Activated CD8-positive, alpha-beta memory T cell treated with anti-CD3 and anti-CD28 coated beads for 36 hours (primary cell): ENCODE data around the gene TMEM185B. TPM values are rescaled to one million over a fixed set of nuclear protein-coding genes. Genes with fewer than 3 reads are reported as not detected.
"Not testable (repeated sequence)": the region's sequence is repeated elsewhere in the genome, so short reads cannot be mapped to it uniquely, and the experiment has no call there.

Experiments
- CTCF ChIA-PET: fragments of 350-600 bp; sonication (Branson Sonifier 250); formaldehyde crosslinking; loops from one replicate; lab custom pipeline; 2021; ENCODE audit warnings: antibody characterized with exemption; lab: Charles Lee
- POLR2A ChIA-PET: fragments of 350-600 bp; sonication (Branson Sonifier 250); formaldehyde crosslinking; loops from one replicate; lab custom pipeline; 2021; ENCODE audit warnings: antibody characterized with exemption; lab: Charles Lee
- total RNA-seq, 2 experiments: library from RNA; stranded (reverse); gene quantifications; one replicate each; pipeline ENCODE4 v1.2.3, GENCODE V29; 2021

TMEM185B gene
- total RNA-seq, 2 experiments from 2014 or later, result 30.2 to 32.0 TPM

GRCh38 chr2:120237491-120237902, 14.3 kb upstream of the TMEM185B start:
- CTCF ChIA-PET, result no interaction called here
- POLR2A ChIA-PET, result no interaction called here

DNA sequence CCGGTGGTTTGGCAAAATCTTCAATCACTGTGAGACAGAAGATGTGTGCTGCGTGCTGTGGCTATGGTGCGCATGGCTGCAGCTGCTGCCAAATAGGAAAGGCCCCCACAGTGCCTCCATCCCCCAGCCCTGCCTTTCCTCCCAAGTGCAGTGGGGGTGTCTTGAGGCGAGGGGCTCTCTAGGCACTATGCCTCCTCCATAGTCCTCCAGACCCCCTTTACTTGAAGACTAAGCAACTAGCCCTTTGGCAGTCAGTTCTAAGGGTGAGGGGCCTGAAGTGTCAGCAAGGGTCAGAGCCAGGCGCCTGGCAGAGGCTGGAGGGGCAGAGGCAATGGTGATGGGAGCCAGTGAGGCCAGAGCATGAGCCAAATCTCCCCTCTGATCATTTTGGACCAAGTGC, 13.6 kb upstream of the TMEM185B start:
- ChIA-PET POLR2A (no interaction called here), CTCF (no interaction called here)

- CTCF ChIA-PET, result no interaction called here
Measured at GRCh38 chr2:120236316-120236715, 13.1 kb upstream of the TMEM185B start.

GRCh38 chr2:120235681-120236080, 12.5 kb upstream of the TMEM185B start:
- ChIA-PET POLR2A (no interaction called here), CTCF (no interaction called here)

More at GRCh38 chr2:120236316-120236715, 13.1 kb upstream of the TMEM185B start:
- POLR2A ChIA-PET, result no interaction called here

DNA sequence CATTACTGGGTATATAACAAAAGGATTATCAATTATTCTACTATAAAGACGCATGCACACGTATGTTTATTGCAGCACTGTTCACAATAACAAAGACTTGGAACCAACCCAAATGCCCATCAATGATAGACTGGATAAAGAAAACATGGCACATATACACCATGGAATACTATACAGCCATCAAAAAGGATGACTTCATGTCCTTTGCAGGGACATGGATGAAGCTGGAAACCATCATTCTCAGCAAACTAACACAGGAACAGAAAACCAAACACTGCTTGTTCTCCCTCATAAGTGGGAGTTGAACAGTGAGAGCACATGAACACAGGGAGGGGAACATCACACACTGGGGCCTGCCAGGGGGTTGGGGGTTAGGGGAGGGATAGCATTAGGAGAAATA, 12.0 kb upstream of the TMEM185B start:
- POLR2A ChIA-PET, CTCF ChIA-PET: not testable (repeated sequence)

GRCh38 chr2:120233292-120233691, 10.1 kb upstream of the TMEM185B start:
- CTCF ChIA-PET, result interaction anchor here (1.0 to 1.6 kb wide), 2 partner anchors 19 to 76 kb away, joined by 3 to 8 read pairs; partner anchors contain the start of gene RALB
- POLR2A ChIA-PET, result interaction anchor here (1.7 kb wide), 1 partner anchor 10 kb away, joined by 11 read pairs; the partner anchor contains the start of gene TMEM185B

GRCh38 chr2:120231974-120232635, 8.9 kb upstream of the TMEM185B start:
- ChIA-PET POLR2A (interaction anchor here (0.7 to 2.3 kb wide), 5 partner anchors 9 to 472 kb away, joined by 4 to 11 read pairs (median 8); partner anchors contain the start of genes PTPN4, RALB and TMEM185B), CTCF (interaction anchor here (1.0 to 2.1 kb wide), 6 partner anchors 20 to 83 kb away, joined by 3 to 10 read pairs (median 4); partner anchors contain the start of gene RALB)

DNA sequence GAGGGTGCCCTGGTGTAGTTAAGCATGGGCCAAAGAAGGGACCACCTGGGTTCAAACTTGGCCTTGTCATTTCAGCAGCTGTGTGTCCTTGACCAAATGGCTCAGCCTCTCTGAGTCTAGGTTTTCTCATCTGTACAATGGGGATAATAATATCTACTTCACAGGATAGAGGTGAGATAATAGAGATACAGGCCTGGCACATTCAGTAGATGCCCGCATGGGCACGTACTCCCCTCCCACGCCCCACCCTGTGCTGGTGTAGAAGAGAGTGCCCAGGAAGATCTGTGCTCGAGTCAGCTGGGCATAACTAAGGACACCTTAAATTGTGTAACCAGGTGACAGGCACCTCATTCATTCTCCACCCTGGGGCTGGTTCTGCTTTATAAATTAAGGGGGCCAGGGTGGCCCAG, 8.4 kb upstream of the TMEM185B start:
- ChIA-PET CTCF (interaction anchor here (1.1 to 2.1 kb wide), 4 partner anchors 21 to 83 kb away, joined by 3 to 10 read pairs (median 4); partner anchors contain the start of gene RALB), POLR2A (interaction anchor here (0.7 to 2.3 kb wide), 4 partner anchors 8 to 472 kb away, joined by 5 to 11 read pairs (median 9); partner anchors contain the start of genes PTPN4, RALB and TMEM185B)

GRCh38 chr2:120230515-120231471, 7.6 kb upstream of the TMEM185B start:
- POLR2A ChIA-PET, result interaction anchor here (0.7 to 2.3 kb wide), 2 partner anchors 55 to 471 kb away, joined by 5 to 10 read pairs; partner anchors contain the start of gene PTPN4
- CTCF ChIA-PET, result interaction anchor here (1.1 to 2.1 kb wide), 4 partner anchors 22 to 84 kb away, joined by 3 to 10 read pairs (median 4); partner anchors contain the start of gene RALB

DNA sequence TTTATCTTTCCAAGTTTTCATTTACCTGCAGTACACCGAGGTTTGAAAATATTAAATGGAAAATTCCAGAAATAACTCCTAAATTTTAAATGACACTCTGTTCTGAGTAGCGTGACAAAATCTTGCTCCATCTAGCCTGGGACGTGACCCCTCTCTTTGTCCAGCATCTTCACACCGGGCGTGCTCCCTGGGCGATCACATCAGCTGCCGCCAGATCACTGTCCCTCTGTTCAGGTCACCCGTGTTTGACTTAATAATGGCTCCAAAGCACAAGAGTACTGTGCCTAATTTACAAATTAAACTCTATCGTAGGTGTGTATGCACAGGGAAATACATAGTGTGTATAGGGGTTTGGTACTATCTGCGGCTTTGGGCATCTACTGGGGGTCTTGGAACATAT, 6.1 kb upstream of the TMEM185B start:
- CTCF ChIA-PET, result interaction anchor here (0.7 to 1.5 kb wide), 2 partner anchors 23 to 84 kb away, joined by 3 to 4 read pairs; partner anchors contain the start of gene RALB
- POLR2A ChIA-PET, result interaction anchor here (0.7 kb wide), 1 partner anchor 10 kb away, joined by 4 read pairs; no protein-coding TSS in a partner anchor

GRCh38 chr2:120228503-120228902, 5.3 kb upstream of the TMEM185B start:
- ChIA-PET POLR2A (no interaction called here), CTCF (interaction anchor here (1.2 kb wide), 1 partner anchor 85 kb away, joined by 4 read pairs; no protein-coding TSS in a partner anchor)

GRCh38 chr2:120227111-120227991, 4.2 kb upstream of the TMEM185B start:
- CTCF ChIA-PET, result interaction anchor here (1.2 kb wide), 1 partner anchor 86 kb away, joined by 4 read pairs; no protein-coding TSS in a partner anchor
- POLR2A ChIA-PET, result no interaction called here

GRCh38 chr2:120226316-120226715, 3.1 kb upstream of the TMEM185B start:
- ChIA-PET CTCF (no interaction called here), POLR2A (interaction anchor here (0.5 kb wide), 1 partner anchor 412 kb away, joined by 3 read pairs; no protein-coding TSS in a partner anchor)

- ChIA-PET POLR2A (no interaction called here), CTCF (interaction anchor here (1.8 kb wide), 1 partner anchor 87 kb away, joined by 7 read pairs; no protein-coding TSS in a partner anchor)
Measured at GRCh38 chr2:120225549-120226065, 2.4 kb upstream of the TMEM185B start.

DNA sequence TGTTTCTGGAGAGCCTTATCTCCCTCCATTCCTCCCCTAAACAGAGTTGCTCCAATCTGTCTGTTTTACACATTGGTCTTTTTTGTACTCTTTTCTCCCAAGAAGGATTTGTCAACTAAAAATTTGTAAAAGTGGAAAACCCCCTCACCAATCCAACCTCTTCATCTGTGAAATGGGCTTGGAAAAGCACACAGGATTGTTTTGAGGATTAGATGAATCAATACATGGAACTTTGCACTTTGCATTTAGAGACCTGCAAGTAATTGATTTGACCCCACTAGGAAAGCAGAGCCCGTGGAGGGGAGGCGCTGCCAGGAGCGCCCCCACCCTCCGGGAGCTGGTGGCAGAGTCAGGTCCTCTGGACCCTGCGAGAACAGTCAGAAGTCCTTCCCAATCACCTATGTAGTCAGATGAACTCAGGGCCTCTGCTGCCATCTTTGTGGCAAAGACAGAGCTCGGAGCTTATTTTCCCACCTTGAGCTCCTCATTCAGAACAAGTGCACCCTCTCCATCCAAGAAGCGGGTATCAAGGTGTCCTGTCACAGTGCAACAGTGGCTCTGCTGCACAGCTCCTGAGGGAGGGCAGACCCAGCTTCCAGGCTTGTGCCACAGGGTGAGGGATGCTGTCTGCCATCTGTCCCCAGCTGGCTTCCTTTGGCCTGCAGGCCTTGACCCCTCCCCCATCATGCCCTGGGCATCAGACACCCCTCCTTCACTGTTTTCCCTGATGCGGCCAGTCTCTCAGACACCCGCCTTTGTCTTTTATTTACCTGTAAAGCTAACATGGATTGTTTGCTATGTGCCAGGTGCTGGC, 1.7 kb upstream of the TMEM185B start:
- CTCF ChIA-PET, result interaction anchor here (1.8 kb wide), 1 partner anchor 88 kb away, joined by 7 read pairs; no protein-coding TSS in a partner anchor
- POLR2A ChIA-PET, result no interaction called here

GRCh38 chr2:120224256-120224655, 1.1 kb upstream of the TMEM185B start:
- CTCF ChIA-PET, result interaction anchor here (1.8 kb wide), 1 partner anchor 89 kb away, joined by 7 read pairs; no protein-coding TSS in a partner anchor

More at GRCh38 chr2:120224256-120224655, 1.1 kb upstream of the TMEM185B start:
- POLR2A ChIA-PET, result interaction anchor here (1.9 kb wide), 1 partner anchor 8 kb away, joined by 11 read pairs; no protein-coding TSS in a partner anchor
